Activated CD8-positive, alpha-beta T cell treated with anti-CD3 and anti-CD28 coated beads, Interleukin-2, amount 10 ng/mL, durations not matched to agents 7 days and 5 days (primary cell): ENCODE data around the gene KIAA0232. TPM values are rescaled to one million over a fixed set of nuclear protein-coding genes. Genes with fewer than 3 reads are reported as not detected.
A peak's percentile ranks its signal among the peaks of the same experiment; 100 is the strongest.

Experiments
- ATAC-seq: fragments of 150-1000 bp; cut with Tn5 transposase; one replicate; pipeline ENCODE4 v1.10.0; 2021; ENCODE audit warnings: moderate library complexity
- CTCF ChIA-PET: fragments of 350-600 bp; sonication (Branson Sonifier 250); formaldehyde crosslinking; loops from one replicate; lab custom pipeline; 2021; ENCODE audit warnings: antibody characterized with exemption; lab: Charles Lee
- POLR2A ChIA-PET: fragments of 350-600 bp; sonication (Branson Sonifier 250); formaldehyde crosslinking; loops from one replicate; lab custom pipeline; 2021; ENCODE audit warnings: antibody characterized with exemption; lab: Charles Lee
- DNase-seq: peaks from one replicate; pipeline ENCODE4 v3.0.0-alpha.2; 2020
- H3K27ac Mint-ChIP-seq: one replicate; pipeline ENCODE4 v1.8.0; 2021; ENCODE audit warnings: mild to moderate bottlenecking, mixed read lengths
- H3K27me3 Mint-ChIP-seq: one replicate; pipeline ENCODE4 v1.8.0; 2021; ENCODE audit warnings: low read depth, mixed read lengths
- H3K36me3 Mint-ChIP-seq: one replicate; pipeline ENCODE4 v1.8.0; 2021; ENCODE audit warnings: low read depth, mixed read lengths
- H3K4me1 Mint-ChIP-seq: one replicate; pipeline ENCODE4 v1.8.0; 2021; ENCODE audit warnings: low read depth, mixed read lengths
- H3K4me3 Mint-ChIP-seq: one replicate; pipeline ENCODE4 v1.8.0; 2021; ENCODE audit warnings: mild to moderate bottlenecking, mixed read lengths
- H3K9me3 Mint-ChIP-seq: one replicate; pipeline ENCODE4 v1.8.0; 2022; ENCODE audit warnings: mixed read lengths; ENCODE audit not compliant: insufficient read depth
- total RNA-seq, 2 experiments: library from RNA; stranded (reverse); gene quantifications; one replicate each; pipeline ENCODE4 v1.2.3, GENCODE V29; 2021

Gene KIAA0232
- total RNA-seq, 2 experiments from 2014 or later, result 18.4 to 19.5 TPM

DNA sequence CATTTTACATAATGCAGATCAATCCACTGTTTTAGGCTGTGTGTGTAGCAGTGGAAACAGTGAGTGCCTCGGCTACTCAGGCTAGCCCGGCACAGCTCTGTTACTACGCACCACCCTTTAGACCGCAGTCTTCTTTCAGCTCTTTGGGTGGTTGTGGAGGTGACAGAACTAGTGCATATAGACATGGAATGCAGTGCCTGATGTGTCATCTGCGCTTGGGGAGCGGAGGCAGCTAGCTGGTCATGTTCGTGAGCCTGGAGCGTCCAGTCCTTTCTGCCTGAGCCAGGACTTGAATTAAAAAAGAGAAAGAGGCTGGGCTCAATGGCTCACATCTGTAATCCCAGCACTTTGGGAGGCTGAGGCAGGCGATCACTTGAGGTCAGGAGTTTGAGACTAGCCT, 131.9 kb downstream of the KIAA0232 start:
- Mint-ChIP-seq H3K36me3 (peaks cover 7% of the 10 kb centered on the region), H3K9me3 (no peaks in the 10 kb centered on the region), H3K4me3 (no peak overlapping the region), H3K27ac (no peak overlapping the region), H3K4me1 (peaks cover 66% of the 10 kb centered on the region), H3K27me3 (no peaks in the 10 kb centered on the region)
- ChIA-PET CTCF (interaction anchor here (0.9 to 4.1 kb wide), 4 partner anchors 13 to 194 kb away, joined by 3 to 15 read pairs (median 4); no protein-coding TSS in a partner anchor), POLR2A (interaction anchor here (1.1 to 1.6 kb wide), 3 partner anchors 8 to 51 kb away, joined by 3 to 4 read pairs (median 3); no protein-coding TSS in a partner anchor)
- DNase-seq, result no peak
- no peak for ATAC-seq

DNA sequence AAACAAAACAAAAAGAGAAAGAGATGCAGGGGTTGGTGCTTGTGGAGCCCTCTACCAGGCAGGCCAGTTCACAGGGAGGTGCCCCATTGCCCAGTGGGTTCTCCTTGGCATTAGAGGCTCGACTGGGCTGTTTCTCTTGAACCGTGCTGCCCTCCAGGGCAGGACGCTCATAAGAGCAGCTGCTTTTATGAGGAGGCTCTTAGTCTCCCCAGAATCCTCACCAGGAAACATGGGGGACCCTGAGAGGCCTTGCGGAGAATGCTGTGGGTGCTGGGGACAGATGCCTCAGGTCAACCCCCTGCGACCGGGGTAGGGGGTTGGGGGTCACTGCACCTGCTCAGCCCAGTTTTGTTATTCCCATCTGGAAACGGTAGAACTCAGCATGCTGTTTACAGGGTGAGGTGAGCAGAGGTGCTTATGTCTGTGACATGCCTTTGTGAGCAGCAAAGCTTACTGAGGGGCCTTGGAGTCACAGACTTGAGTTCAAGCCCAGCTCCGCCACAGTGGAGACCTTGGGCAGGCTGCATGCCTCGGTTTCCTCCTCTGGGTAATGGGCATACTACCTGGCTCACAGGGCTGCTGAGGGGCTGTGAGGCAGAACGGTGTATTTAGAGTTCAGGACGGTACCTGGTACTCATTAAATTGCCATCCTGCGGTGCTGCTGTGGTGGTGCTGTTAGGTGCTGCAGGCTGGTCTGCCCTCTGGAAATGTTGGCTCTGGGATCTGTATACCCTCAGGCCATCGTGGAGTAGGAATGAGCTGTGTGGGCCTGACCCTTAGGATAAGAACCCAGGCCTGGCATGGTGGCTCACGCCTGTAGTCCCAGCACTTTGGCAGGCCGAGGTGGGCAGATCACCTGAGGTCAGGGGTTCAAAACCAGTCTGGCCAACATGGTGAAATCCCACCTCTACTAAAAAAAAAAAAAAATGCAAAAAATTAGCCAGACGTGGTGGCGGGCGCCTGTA, 132.8 kb downstream of the KIAA0232 start:
- Mint-ChIP-seq H3K9me3 (no peaks in the 10 kb centered on the region), H3K36me3 (peaks cover 9% of the 10 kb centered on the region), H3K4me1 (peaks cover 66% of the 10 kb centered on the region), H3K27me3 (no peaks in the 10 kb centered on the region), H3K4me3 (no peak overlapping the region), H3K27ac (no peak overlapping the region)
- CTCF ChIA-PET, result interaction anchor here (1.0 to 4.1 kb wide), 2 partner anchors 12 to 195 kb away, joined by 3 to 15 read pairs; no protein-coding TSS in a partner anchor
- DNase-seq, result no peak
- ATAC-seq, result no peak
- POLR2A ChIA-PET, result interaction anchor here (0.7 to 1.3 kb wide), 3 partner anchors 12 to 50 kb away, joined by 3 to 4 read pairs (median 4); no protein-coding TSS in a partner anchor

GRCh38 chr4:6916069-6916586, 133.6 kb downstream of the KIAA0232 start:
- POLR2A ChIA-PET, result interaction anchor here (1.3 to 2.7 kb wide), 2 partner anchors 10 to 152 kb away, joined by 7 to 8 read pairs; partner anchors contain the start of gene GRPEL1
- CTCF ChIA-PET, result no interaction called here
- peaks cover 61% of the 10 kb centered on the region for H3K4me1 Mint-ChIP-seq

GRCh38 chr4:6916587-6917460, 134.3 kb downstream of the KIAA0232 start:
- H3K4me1 Mint-ChIP-seq, result peaks cover 57% of the 10 kb centered on the region

More at GRCh38 chr4:6916069-6916586, 133.6 kb downstream of the KIAA0232 start:
- Mint-ChIP-seq H3K4me3 (no peak overlapping the region), H3K27me3 (no peaks in the 10 kb centered on the region), H3K36me3 (peaks cover 9% of the 10 kb centered on the region), H3K9me3 (no peaks in the 10 kb centered on the region), H3K27ac (peak overlapping the region; percentile 92)
- DNase-seq (no peak), ATAC-seq (no peak)

DNA sequence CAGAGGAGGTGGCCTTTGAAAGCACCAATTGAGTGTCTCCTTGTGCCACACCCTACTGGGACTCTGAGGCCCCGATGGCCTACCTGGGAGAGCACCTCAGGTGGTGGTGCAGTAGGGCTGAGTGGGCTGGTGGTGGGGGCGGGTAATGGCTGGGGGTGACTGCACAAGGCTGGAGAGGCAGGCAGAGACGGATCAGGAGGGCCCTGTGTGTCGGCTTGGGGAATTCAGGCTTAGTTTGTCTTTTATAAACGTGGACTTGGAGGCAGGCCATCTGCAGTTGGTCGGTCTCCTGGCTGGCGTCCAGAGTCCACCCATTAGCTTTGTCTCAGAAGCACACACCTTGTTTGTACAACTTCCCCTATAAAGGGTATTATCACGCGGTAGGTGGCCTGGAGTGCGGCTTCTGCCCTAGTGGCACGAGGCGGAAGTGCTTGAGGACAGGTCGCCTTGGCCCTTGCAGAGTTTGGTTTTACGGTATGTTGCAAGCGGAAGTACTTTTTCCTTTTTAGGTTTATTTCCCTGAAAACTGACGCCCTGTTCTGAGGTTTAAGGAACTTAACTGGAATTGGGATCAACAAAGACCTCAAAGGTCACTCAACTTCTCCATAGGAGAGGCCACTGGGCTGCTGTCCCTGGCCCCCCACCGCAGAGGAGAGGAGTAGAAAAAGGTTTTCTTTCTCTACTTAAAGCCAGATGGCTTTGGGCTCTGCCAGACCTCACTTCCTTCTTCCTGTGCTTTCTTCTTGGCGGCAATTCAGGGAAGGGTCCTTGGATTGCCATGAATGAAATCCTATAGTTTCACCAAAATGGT, 135.1 kb downstream of the KIAA0232 start:
- H3K4me1 Mint-ChIP-seq, result peaks cover 58% of the 10 kb centered on the region
- H3K27me3 Mint-ChIP-seq, result no peaks in the 10 kb centered on the region
- DNase-seq (peak; percentile 66), ATAC-seq (peak; percentile 61)
- ChIA-PET CTCF (interaction anchor here (1.0 to 3.3 kb wide), 10 partner anchors 8 to 243 kb away, joined by 3 to 17 read pairs (median 7); no protein-coding TSS in a partner anchor), POLR2A (interaction anchor here (0.7 to 2.7 kb wide), 9 partner anchors 9 to 151 kb away, joined by 3 to 8 read pairs (median 6); partner anchors contain the start of genes GRPEL1 and TADA2B)
- H3K27ac Mint-ChIP-seq, result peak overlapping the region; percentile 92
- H3K36me3 Mint-ChIP-seq, result peaks cover 9% of the 10 kb centered on the region
- peak overlapping the region; percentile 62 for H3K4me3 Mint-ChIP-seq
- H3K9me3 Mint-ChIP-seq, result no peaks in the 10 kb centered on the region

More at GRCh38 chr4:6916587-6917460, 134.3 kb downstream of the KIAA0232 start:
- Mint-ChIP-seq H3K4me3 (peak overlapping the region; percentile 62), H3K9me3 (no peaks in the 10 kb centered on the region), H3K27me3 (no peaks in the 10 kb centered on the region), H3K27ac (peak overlapping the region; percentile 92), H3K36me3 (peaks cover 10% of the 10 kb centered on the region)
- DNase-seq, result peak; percentile 72
- ATAC-seq, result peak; percentile 80
- POLR2A ChIA-PET, result interaction anchor here (0.8 to 2.7 kb wide), 6 partner anchors 10 to 151 kb away, joined by 3 to 8 read pairs (median 6); partner anchors contain the start of gene GRPEL1
- CTCF ChIA-PET, result interaction anchor here (0.7 to 3.3 kb wide), 8 partner anchors 9 to 68 kb away, joined by 3 to 17 read pairs (median 7); no protein-coding TSS in a partner anchor

DNA sequence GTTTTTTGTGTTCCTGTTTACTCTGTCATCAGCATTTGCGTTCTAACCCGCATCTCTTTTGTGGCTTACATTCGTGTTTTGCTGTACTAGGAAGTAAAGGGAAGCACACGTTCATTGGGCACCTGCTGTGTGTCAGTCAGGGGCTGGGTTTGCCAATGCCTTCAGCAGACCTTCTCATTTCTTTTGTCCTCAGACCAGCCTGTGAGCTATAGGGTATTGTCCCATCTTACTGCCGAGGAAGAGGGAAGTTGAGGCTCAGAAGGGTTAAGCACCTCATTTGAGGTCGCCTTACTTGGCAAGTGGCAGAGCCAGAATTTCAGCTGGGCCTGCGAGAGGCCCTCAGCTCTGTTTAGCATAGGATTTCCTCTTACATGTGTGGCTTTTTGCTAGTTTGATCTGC, 135.8 kb downstream of the KIAA0232 start:
- no peaks in the 10 kb centered on the region for H3K27me3 Mint-ChIP-seq
- ChIA-PET POLR2A (interaction anchor here (0.7 to 2.7 kb wide), 5 partner anchors 9 to 150 kb away, joined by 3 to 8 read pairs (median 6); partner anchors contain the start of genes GRPEL1 and TADA2B), CTCF (interaction anchor here (0.7 to 3.3 kb wide), 10 partner anchors 9 to 243 kb away, joined by 3 to 17 read pairs (median 4); no protein-coding TSS in a partner anchor)
- peaks cover 12% of the 10 kb centered on the region for H3K36me3 Mint-ChIP-seq
- peak overlapping the region; percentile 62 for H3K4me3 Mint-ChIP-seq
- H3K9me3 Mint-ChIP-seq, result no peaks in the 10 kb centered on the region
- H3K27ac Mint-ChIP-seq, result peak overlapping the region; percentile 92
- ATAC-seq (peak; percentile 54), DNase-seq (peak; percentile 46)
- peaks cover 58% of the 10 kb centered on the region for H3K4me1 Mint-ChIP-seq

DNA sequence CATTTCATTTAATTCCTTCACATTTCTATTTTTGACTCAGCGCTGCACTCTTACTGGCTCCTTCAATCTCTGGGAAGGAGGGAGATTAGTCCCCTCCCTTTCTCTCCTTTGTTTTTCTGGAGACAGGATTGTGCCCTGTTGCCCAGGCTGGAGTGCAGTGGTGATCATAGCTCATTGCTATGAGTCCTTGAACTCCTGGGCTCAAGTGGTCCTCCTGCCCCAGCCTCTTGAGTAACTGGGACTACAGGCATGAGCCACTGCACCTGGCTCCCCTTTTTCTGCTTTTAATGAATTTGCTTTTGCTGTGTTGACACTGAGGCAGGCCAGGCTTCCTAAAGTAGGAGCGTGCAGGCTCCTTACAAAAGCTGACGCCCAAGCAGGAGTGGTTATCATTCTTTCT, 137.6 kb downstream of the KIAA0232 start:
- Mint-ChIP-seq H3K4me1 (peaks cover 60% of the 10 kb centered on the region), H3K27ac (peak overlapping the region; percentile 49), H3K27me3 (no peaks in the 10 kb centered on the region), H3K36me3 (peaks cover 28% of the 10 kb centered on the region), H3K4me3 (no peak overlapping the region), H3K9me3 (no peaks in the 10 kb centered on the region)
- CTCF ChIA-PET, result interaction anchor here (0.7 to 2.4 kb wide), 4 partner anchors 22 to 123 kb away, joined by 3 to 8 read pairs (median 3); partner anchors contain the start of gene TADA2B
- no peak for DNase-seq
- POLR2A ChIA-PET, result interaction anchor here (0.7 kb wide), 1 partner anchor 67 kb away, joined by 5 read pairs; no protein-coding TSS in a partner anchor
- ATAC-seq, result no peak

DNA sequence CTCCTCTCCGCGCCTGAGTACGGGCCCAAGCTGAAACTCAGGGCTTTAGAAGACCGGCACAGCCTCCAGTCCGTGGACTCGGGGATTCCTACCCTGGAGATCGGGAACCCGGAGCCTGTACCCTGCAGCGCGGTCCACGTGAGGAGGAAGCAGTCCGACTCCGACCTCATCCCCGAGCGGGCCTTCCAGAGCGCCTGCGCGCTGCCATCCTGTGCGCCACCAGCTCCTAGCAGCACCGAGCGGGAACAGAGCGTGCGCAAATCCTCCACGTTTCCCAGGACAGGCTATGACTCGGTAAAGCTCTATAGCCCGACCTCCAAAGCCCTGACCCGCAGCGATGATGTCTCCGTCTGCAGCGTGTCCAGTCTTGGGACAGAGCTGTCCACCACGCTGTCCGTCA, 141.0 kb downstream of the KIAA0232 start:
- Mint-ChIP-seq H3K4me3 (no peak overlapping the region), H3K27ac (no peak overlapping the region), H3K27me3 (no peaks in the 10 kb centered on the region), H3K4me1 (peaks cover 63% of the 10 kb centered on the region), H3K9me3 (no peaks in the 10 kb centered on the region), H3K36me3 (peaks cover 54% of the 10 kb centered on the region)
- no peak for DNase-seq
- CTCF ChIA-PET, result interaction anchor here (0.9 to 1.3 kb wide), 3 partner anchors 10 to 50 kb away, joined by 3 to 6 read pairs (median 3); no protein-coding TSS in a partner anchor
- ATAC-seq, result no peak
- POLR2A ChIA-PET, result interaction anchor here (0.8 kb wide), 1 partner anchor 10 kb away, joined by 3 read pairs; no protein-coding TSS in a partner anchor

GRCh38 chr4:6924361-6924779, 141.8 kb downstream of the KIAA0232 start:
- ATAC-seq, result no peak
- Mint-ChIP-seq H3K27me3 (no peaks in the 10 kb centered on the region), H3K4me1 (peaks cover 66% of the 10 kb centered on the region), H3K4me3 (no peak overlapping the region), H3K27ac (no peak overlapping the region), H3K36me3 (peaks cover 54% of the 10 kb centered on the region), H3K9me3 (no peaks in the 10 kb centered on the region)
- no peak for DNase-seq
- CTCF ChIA-PET, result interaction anchor here (0.9 to 1.3 kb wide), 3 partner anchors 11 to 50 kb away, joined by 3 read pairs; no protein-coding TSS in a partner anchor
- POLR2A ChIA-PET, result no interaction called here
